ENCODE measurements around the gene GON4L.
"Not testable (repeated sequence)": the region's sequence is repeated elsewhere in the genome, so short reads cannot be mapped to it uniquely, and the experiment has no call there.

GON4L gene

DNA sequence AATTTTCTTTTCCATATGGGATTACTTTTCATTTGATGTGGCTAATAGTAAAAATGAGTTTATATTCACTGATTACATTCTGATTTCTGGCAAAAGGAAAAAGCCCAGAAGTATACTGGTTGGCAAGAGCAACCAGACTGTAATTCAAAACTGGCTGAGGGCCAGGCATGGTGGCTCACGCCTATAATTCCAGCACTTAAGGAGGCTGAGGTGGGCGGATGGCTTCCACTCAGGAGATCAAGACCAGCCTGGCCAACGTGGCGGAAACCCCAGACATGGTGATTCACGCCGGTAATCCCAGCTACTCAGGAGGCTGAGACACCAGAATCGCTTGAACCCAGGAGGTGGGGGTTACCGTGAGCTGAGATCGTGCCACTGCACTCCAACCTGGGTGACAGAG is 16.8 kb upstream of the GON4L start:
- DNase-seq: no peak

DNA sequence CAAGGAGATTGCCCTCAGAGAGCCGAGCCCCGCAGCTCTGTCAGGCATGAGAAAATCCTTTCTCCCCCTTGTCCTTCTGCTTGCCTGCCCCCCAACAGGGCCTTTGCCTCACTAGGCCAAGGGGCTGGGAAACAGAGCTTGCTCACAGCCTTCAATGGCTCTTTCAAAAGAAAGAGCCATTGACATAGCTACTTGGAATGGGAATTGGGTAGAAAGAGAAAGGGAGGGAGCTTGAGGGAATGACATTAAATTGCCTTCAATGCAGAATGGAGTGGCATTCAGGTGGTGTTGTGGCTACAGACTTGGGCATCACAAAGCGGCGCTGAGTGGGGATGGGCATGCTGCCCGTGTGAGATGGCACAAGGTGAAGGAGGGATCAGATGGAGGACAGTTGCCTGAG is 15.5 kb upstream of the GON4L start:
- DNase-seq: no peak

DNA sequence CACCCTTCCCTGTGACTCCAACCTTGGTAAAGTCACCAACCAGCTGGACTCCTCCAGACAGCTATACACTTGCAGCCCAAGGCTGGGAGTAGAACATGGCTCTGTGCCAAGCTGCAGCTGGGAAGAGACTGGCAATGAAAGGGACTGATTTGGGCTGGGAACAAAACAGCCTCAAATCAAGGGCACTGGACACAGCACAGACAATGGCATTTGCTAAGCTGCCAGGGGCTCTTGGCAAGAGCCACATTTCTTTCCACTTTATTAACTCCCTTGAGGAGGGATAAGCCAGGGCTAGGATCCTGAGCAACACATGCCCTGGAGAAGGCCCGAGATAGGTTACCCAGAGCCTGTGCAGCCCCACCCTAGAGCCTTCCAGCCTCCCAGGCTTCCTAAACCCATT is 14.4 kb upstream of the GON4L start:
- DNase-seq: no peak

DNA sequence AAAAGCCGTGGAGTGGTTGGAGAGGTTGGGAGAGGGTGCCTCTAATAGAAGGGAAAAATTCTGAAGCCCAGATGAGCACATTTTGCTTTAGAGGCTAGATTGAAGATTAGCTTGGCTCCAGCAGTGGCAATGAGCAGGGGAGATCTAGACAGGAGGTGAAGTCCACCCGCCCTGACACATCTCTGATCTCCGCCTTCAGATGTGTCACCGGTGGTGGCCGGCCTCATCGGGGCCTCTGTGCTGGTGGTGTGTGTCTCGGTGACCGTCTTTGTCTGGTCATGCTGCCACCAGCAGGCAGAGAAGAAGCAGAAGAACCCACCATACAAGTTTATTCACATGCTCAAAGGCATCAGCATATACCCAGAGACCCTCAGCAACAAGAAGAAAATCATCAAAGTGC is 10.8 kb upstream of the GON4L start:
- no peak for DNase-seq

DNA sequence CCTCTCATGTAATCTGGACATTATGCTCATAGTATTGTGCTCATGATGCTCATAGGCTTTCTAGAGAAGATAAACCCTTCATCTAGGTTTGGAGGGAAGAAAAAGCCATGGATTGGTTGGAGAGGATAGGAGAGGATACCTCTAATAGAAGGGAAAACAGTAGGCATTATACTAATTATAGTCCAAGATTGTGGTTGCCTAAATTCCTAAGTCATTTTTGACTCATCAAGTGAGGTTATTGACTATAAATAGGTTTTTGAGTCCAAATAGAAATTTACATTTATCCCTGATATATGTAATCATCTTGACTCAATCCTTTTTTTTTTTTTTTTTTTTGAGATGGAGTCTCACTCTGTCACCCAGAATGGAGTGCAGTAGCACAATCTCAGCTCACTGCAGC is 7.4 kb upstream of the GON4L start:
- DNase-seq: no peak

DNA sequence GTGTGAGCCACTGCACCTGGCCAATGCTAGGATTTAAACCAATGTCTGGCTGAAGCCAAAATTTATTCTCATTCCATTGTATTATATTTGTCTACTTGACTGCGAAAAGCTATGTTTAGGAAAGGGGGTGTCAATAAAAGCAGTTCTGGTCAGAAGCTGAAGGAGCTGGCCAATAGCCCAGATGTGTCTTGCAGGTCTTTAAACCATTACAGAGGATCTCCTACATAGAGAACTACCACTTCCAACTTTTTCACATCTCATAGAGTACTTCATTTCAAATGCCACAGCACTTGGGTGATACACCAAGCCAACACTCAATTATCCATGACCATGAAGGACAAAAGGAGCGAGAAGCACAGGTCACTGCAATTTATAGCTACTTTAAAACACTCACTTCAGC is 4.9 kb upstream of the GON4L start:
- no peak for DNase-seq

DNA sequence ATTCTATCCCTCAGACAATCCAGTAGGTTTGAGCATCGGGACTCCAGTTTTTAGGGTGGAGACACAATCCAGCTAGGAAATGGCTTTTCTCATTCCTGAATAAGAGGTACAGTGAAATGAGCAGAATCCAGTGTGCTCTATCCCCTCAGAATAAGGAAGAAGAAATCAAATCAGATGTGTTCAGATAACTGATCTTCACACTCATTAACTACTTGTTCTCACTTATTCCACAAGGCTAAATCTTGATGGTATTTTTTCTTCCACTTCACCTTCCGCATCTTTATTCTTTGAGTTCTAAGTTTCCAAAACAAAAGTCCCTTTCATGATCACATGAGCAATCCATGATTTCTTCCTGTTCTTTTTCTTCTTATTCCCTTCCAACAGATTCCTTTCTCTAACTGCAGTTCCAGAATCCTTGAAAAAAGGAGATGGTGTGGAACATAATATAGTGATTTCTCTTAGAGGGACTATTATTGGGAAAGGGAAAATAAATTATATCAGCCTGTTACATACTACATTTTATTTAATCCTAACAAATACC is 4.0 kb upstream of the GON4L start:
- DNase-seq: no peak

DNA sequence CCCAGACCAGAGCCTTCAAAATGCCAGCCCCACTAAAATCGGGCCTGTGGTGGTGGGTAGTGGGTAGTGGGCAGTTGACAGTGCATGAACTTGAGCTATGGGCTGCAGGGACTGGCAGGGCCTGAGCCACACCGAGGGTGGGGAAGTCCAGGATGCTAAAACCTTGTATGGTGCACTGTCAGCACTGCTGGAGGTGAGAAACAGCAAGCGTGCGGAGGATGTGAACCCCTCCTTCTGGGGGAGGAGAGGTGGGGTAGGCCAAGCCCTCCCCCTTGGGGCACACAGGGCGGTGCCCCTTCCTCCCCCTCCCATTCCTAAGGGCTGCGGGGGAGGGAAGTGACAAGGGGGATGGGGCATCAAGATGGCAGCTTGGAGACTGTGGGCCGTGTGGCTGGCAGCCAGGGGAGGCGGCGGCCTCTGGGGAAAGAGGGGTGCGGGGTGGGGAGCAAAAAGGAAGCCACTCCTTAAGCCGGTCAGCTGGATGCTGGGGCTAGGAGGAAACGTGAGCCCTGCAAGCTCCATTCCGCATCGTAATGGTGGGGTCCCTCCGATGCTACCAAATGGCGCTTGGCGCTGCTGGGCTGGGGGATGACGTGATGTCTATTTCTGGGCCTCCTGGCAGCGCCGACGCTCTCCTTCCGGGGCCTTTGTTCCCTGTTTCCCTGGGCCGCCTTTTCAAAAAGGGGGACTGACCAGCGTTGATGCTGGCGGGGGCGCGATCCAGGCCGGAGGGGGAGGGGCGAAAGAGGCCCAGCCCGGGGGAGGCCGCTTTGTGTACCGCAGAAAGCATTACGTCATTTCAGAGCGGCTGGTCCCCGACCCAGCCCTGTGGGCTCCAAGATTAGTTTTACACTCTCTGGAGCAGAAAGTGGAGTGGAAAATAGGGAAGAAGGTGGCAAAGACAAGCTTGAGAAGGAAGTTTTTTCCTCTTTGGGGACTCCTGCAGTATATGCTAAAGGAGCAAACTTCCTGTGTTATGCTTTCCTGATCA is 3.2 kb upstream of the GON4L start:
- peak; percentile 87 for DNase-seq

DNA sequence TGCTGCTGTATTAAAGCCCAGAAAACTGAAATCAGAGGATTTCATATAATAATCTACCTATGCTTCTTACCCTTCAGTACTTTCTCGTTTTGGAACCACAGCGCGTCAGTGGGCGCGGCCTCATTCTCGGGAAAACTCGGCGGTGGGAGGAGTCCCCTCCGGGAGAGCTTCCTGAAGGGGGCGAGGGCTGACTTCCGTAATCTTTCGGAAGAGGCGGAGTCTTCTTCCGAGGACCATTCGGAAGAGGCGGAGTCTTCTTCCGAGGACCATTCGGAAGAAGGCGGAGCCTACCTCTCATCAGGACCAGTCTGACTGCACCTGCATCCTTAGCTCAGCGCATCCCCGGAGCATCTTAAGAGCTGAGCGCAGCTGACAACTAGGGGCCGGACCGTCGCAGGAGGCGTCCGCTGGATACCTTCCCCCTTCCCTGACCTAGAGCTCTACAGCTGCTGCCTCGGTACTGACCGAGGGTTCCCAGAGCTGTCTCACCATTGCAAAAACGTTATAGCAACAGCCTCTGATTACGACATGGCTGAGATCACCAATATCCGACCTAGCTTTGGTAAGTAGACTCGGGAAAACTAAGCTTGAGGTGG is 2.3 kb upstream of the GON4L start, which contains the start of gene SYT11:
Gene SYT11 (plus strand): TSS at position 334 of the 596 bp plus-strand sequence. CDS start 195 bp downstream, at position 529.
- peak; percentile 96 for DNase-seq

DNA sequence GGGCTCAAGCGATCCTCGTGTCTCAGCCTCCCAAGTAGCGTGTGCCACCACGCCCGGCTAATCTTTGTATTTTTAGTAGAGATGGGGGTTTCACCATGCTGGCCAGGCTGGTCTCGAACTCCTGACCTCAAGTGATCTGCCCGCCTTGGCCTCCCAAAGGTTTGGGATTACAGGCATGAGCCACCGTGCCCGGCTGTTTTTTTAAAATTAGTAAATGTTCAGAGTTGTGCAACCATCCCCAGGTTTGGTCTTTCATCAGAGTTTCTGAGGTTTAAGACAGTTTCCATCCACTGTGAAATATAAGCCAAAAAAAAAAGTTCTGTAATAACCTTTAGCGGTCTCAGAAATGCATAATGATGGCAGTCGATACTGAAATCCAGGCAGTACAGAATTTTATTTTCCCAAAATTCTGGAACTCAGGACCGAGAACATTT is 1.8 kb upstream of the GON4L start:
- no peak for DNase-seq

DNA sequence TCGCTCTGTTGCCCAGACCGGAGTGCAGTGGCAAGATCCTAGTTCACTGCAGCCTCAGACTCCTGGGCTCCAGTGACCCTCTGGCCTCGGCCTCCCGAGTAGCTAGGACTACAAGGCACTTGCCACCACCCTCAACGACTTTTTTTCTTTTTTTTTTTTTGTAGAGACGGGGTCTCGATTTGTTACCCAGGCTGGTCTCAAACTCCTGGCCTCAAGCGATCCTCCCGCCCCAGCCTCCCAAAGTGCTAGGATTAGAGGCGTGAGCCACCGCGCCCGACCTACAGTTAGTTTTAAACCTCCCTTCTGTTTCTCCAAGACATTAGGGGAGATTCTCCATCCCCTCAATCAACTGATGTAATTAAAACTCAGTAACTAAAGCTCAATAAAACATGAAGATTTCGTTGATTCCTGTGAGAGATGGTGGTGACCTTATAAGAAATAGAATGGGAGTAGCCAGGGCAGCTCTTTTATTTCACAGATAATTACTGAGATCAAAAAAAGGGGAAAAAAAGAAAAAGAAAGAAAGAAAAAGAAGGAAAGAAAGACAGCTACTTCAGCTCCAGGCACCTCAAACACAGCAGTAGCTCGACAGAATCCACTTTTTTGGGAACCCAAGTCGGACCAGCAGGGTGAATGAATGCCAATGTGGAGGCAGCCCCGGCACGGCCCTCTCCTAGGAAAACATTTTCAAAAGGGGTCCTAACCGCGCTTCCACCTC is 598 bp downstream of the GON4L start:
- no peak for DNase-seq

DNA sequence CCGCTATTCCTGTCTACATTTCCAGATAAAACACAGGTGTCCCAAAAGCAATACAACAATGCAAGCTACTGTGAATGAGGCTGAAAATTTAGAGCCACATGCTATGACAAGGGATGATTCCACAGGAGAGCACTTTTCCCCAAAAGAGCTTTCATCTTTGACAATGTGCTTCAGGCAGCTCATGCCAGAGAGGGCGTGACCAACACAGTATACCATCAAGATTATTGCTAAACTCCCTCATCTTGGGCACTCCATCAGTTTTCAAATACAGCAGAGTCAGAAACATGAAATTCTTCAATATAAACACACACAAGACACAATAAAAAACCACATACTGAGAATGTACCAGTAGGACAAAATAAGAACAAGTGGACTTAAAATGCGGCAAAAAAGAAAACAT is 6.7 kb downstream of the GON4L start:
- no peak for DNase-seq

DNA sequence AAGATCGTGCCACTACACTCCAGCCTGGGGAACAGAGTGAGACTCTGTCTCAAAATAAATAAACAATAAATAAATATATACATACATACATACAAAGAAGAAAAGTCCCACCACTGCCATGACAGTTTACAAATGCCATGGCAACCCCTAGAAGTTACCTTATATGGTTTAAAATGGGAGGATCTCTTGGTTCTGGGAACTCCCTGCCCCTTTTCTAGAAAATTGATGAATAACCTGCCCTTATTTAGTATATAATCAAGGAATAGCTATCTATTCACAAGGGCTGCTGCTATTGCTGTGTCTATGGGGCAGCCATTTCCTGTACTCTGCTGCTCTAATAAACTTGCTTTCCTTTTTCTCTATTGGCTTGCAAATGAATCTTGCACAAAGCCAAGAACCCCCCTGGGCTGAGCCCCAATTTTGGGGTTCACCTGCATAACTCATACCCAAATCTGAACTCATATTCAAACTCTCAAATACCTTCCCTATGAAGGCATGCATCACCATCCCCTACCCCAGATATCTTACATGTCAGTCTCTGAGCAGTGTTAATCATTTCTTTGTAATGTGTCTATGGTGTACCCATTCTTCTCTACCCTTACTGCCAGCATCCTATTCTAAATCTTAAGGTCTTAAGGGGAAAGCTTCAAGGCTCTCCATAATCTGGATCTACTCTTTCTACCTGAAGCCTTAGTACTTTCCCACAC is 9.0 kb downstream of the GON4L start:
- peak; percentile 17 for DNase-seq

DNA sequence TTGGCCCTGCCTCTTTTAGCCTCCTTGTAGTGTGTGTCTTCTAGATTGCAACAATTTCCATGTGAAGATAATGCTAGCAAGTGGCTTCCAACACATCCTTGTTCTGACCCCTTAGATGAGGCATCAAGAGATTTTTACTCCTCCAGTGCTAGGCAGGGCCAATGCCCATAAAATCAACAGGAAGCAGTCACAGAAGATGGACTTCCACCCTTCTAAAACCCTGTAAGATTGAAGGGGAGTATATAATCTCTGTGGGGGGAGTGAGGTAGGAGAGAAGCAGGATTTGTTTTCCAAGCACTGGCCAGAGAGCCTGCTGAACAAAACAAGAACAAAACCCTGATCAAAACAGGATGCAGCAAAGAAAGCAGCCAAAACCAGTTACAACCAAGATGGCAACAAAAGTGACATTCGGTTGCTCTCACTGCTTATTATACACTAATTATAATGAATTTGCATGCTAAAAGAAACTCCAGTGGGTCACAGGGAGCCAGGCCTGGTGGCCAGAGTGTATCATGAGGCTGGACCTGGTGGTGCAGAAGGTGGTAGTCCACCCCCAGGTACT is 12.1 kb downstream of the GON4L start:
- DNase-seq: no peak

DNA sequence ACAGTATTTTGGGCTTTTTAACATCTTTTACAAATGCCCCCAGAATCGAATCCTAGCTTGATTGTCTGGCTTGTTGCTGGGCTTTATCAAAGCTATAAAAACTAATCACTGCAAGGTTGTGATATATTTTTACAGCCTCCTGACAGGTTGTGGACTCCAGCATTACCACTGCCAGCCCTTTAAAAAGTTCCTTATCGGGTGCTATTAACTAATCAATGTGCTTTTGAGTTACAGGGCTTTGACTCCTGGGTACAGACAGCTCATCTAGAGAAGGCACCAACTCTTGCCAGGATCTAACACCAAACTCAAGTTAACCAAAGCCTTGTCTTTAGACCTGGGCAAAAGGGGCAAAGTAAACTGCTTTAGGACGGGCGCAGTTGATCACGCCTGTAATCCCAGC is 16.6 kb downstream of the GON4L start:
- DNase-seq: no peak

DNA sequence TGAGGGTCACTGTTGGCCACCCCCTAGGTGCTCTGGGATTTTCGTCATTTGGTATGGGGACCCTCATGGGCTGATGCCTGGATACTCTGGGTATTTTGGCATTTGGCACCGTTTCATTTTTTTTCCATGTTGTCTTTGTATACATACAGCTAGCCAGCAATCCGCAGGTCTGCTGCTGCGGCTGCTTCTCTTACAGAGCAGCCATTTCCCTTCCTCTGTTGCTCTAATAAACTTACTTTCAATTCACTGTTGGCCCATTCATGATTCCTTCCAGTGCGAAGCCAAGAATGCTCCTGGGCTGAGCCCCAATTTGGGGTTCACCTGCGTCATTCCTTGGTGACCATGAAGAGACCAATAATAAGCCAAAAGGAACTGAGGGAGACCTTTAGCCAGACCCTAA is 21.5 kb downstream of the GON4L start:
- no peak for DNase-seq

DNA sequence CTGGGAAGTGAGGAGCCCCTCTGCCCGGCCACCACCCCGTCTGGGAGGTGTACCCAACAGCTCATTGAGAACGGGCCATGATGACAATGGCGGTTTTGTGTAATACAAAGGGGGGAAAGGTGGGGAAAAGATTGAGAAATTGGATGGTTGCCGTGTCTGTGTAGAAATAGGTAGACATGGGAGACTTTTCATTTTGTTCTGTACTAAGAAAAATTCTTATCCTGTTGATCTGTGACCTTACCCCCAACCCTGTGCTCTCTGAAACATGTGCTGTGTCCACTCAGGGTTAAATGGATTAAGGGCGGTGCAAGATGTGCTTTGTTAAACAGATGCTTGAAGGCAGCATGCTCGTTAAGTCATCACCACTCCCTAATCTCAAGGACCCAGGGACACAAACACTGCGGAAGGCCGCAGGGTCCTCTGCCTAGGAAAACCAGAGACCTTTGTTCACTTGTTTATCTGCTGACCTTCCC is 22.1 kb downstream of the GON4L start:
- DNase-seq: not testable (repeated sequence)

DNA sequence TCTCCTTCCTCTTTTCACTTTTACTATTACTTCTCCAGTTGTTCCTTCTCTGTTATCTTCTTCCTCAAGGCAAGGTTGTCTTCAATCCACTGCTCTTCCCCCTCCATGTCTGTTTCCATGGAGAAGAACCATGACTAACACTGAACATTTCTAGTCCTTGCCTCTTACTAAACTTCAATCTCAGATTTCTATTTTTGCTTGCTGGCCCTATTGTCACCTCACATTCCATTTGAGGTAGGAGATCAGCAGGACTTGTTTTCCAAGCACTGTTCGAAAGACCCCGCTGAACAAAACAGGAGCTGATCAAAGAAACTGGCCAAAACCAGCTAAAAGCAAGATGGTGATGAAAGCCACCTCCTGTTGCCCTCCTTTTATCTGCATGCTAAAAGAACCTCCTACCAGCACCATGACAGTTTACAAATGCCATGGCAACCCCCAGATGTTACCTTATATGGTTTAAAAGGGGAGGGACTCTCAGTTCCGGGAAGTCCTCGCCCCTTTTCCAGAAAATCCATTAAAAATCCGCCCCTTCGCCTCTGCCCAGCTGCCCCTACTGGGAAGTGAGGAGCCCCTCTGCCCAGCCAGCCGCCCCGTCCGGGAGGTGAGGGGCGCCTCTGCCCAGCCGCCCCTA is 22.6 kb downstream of the GON4L start:
- no peak for DNase-seq

DNA sequence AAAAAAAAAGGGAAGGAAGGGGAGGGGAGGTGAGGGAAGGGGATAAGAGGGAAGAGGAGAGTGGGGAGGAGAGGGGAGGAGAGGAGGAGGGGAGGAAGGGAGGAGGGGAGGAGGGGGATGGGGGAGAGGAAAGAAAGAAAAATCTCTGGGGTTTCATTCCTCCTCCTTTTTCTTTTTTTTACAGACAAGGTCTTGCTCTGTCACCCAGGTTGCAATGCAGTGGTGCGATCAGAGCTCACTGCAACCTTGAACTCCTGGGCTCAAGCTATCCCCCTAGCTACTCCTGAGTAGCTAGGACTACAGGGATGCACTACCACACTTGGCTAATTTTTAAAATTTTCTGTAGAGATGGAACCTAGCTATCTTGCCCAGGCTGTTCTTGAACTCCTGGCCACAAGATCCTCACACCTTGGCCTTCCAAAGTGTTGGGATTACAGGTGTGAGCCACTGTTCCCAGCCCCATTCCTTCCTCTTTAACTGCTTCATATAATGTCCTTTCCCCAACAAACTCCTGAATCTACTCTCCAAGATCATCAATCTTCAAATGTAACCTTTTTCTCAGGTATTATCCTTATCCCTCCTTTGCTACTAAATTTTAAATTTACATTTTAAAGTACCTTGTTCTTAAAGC is 23.2 kb downstream of the GON4L start:
- no peak for DNase-seq

DNA sequence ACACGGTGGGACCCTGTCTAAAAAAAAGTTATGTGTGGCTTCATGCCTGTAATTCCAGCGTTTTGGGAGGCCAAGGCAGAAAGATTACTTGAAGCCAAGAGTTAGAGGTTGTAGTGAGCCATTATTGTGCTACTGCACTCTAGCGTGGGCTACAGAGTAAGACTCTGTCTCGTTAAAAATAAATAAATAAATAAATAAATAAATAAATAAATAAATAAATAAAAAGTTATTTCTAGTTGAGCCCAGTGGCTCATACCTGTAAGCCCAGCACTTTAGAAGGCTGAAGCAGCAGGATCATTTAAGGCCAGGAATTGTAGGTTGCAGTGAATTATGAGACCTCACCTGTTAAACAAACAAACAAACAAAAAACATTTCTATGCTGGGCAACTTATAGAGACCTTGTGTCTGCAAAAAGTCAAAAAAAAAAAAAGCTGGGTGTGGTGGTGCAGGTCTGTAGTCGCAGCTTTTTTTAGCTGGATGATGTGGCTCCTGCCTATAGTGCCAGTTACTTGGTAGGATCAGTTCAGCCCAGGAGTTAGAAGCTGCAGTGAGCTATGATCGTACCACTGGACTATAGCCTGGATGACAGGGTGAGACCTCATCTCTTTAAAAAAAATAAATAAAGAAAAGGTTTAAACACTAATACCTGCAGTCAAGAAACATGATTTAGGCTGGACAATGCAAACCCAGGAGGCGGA is 25.6 kb downstream of the GON4L start:
- no peak for DNase-seq

DNA sequence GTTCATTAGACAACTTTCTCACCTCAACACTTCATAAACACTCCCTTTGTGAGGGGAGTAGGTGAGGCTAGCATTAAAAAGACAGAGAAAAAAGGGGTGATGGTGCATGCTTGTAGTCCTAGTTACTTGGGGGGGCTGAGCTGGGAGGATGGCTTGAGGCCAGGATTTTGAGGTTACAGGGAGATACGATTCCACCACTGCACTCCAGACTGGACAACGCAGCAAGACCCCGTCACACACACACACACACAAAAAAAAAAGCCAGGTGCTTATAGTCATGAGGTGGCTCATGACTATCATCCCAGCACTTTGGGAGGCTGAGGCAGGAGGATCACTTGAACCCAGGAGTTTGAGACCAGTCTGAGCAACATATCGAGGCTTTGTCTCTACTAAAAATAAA is 29.6 kb downstream of the GON4L start:
- no peak for DNase-seq

Measured in CD4-positive, alpha-beta T cell treated with Interleukin-21 for 1 hour (primary cell).